Stomach (tissue), 9 donors: ENCODE results near the gene WDR73. TPM values are rescaled to one million over a fixed set of nuclear protein-coding genes. Genes with fewer than 3 reads are reported as not detected.
"Not testable (repeated sequence)": the region's sequence is repeated elsewhere in the genome, so short reads cannot be mapped to it uniquely, and the experiment has no call there.

Experiments
- DNase-seq, 2 donors: peaks; one replicate each; pipeline versions ENCODE4 v3.0.0 to v3.0.0-alpha.2; 2013 to 2019
- H3K27ac ChIP-seq, 5 donors: fragments of 200-600 bp in 4 of 5; sonication (generic) in 4 of 5; one replicate each; pipeline ENCODE4 v1.5.1; 2013 to 2019; ENCODE audit warnings: mild to moderate bottlenecking in 1 of 5, moderate library complexity in 1 of 5
- H3K27me3 ChIP-seq, 3 donors: fragments of 200-600 bp; sonication (generic); one replicate each; pipeline ENCODE4 v1.5.1; 2017 to 2019; ENCODE audit warnings: mixed run types in 1 of 3
- H3K36me3 ChIP-seq, 4 donors: fragments of 200-600 bp; sonication (generic); 1 replicate in 3 of 4; 2 replicates in 1 of 4; pipeline ENCODE4 v1.5.1; 2016 to 2019
- H3K4me1 ChIP-seq, 4 donors: fragments of 200-600 bp; sonication (generic); one replicate each; pipeline ENCODE4 v1.5.1; 2016 to 2019
- H3K4me3 ChIP-seq, 4 donors: fragments of 200-600 bp; sonication (generic) in 3 of 4; one replicate each; pipeline ENCODE4 v1.5.1; 2016 to 2019; ENCODE audit warnings: mild to moderate bottlenecking in 1 of 4
- H3K9me3 ChIP-seq, 4 donors: fragments of 200-600 bp; sonication (generic); one replicate each; pipeline ENCODE4 v1.5.1; 2016 to 2019
- EP300 ChIP-seq: sonication (generic); formaldehyde crosslinking; IDR thresholded peaks from one replicate; pipeline ENCODE4 v1.6.1; 2017; ENCODE audit warnings: antibody characterized with exemption
- POLR2A ChIP-seq, 4 donors: fragments of 450-650 bp; IDR thresholded peaks; one replicate each; pipeline ENCODE4 v1.6.1; 2016; ENCODE audit warnings: antibody characterized with exemption in 4 of 4, control low read depth in 2 of 4, mild to moderate bottlenecking in 1 of 4, moderate library complexity in 1 of 4
- POLR2AphosphoS5 ChIP-seq, 3 donors: sonication (generic); formaldehyde crosslinking; IDR thresholded peaks; one replicate each; pipeline ENCODE4 v1.6.1; 2016; ENCODE audit warnings: antibody characterized with exemption in 3 of 3
- WGBS, 5 donors: extraction: QIAGEN DNeasy Blood & Tissue Kit in 3 of 5; methylation state at CpG; one replicate each; pipeline versions ENCODE4 v1.1.5 to v1.1.7; 2013 to 2018; 5-methylcytosine and 5-hydroxymethylcytosine counted together
- intact Hi-C: fragments of 100-400 bp; cut with DNase I; formaldehyde crosslinking; loops from one replicate; pipeline ENCODE4 v1.15.1; 2023; ENCODE audit warnings: low total_unique reads
- polyA plus RNA-seq, 3 donors: library from polyadenylated mRNA; stranded (reverse); fragments of 200-250 nt; gene quantifications; one replicate each; pipeline ENCODE4 v1.2.3, GENCODE V29; 2013
- total RNA-seq, 5 donors: library from RNA; depleted of rRNA; stranded (reverse); fragments of >200 nt; gene quantifications; one replicate each; pipeline versions ENCODE4 v1.1.0 to v1.2.3, GENCODE V29; 2014 to 2016
- TF ChIP-seq, protein P1 (sequence below), 7 experiments: fragments of 450-650 bp in 4 of 7; fragments of 200-600 bp in 3 of 7; sonication (generic) in 3 of 7; IDR thresholded peaks; one replicate each; pipeline ENCODE4 v1.5.1; 2016 to 2019; ENCODE audit warnings: antibody characterized with exemption in 7 of 7, control low read depth in 2 of 7, mild to moderate bottlenecking in 1 of 7
- donor health status: healthy with polysubstance abuse.
- donor health status: Bipolar disorder and iron deficiency.
- donor health status: healthy.

WDR73 gene
- total and polyA plus RNA-seq, 8 donors, result 9.1 to 70.1 (median 21.2) TPM

DNA sequence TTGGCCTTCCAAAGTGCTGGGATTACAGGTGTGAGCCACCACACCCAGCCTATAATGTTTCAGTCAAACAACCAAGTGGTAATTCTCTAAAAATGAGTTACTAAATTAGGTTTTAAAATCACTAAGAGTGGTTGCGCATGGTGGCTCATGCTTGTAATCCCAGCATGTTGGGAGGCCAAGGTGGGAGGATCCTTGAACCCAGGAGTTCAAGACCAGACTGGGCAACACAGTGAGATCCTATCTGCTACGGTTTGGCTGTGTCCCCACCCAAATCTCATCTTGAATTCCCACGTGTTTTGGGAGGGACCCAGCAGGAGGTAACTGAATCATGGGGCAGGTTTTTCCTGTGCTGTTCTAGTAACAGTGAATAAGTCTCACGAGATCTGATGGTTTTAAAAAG, 35.8 kb upstream of the WDR73 start:
- TF ChIP-seq EP300 (no peak), POLR2AphosphoS5 (IDR thresholded peaks at IDR 0.05) (no peak), POLR2A (IDR thresholded peaks at IDR 0.05) (no peak)
- TF ChIP-seq, protein P1, sequence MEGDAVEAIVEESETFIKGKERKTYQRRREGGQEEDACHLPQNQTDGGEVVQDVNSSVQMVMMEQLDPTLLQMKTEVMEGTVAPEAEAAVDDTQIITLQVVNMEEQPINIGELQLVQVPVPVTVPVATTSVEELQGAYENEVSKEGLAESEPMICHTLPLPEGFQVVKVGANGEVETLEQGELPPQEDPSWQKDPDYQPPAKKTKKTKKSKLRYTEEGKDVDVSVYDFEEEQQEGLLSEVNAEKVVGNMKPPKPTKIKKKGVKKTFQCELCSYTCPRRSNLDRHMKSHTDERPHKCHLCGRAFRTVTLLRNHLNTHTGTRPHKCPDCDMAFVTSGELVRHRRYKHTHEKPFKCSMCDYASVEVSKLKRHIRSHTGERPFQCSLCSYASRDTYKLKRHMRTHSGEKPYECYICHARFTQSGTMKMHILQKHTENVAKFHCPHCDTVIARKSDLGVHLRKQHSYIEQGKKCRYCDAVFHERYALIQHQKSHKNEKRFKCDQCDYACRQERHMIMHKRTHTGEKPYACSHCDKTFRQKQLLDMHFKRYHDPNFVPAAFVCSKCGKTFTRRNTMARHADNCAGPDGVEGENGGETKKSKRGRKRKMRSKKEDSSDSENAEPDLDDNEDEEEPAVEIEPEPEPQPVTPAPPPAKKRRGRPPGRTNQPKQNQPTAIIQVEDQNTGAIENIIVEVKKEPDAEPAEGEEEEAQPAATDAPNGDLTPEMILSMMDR (IDR thresholded peaks at IDR 0.05), result no peak
- H3K36me3 ChIP-seq, result peaks cover 8 to 62% (median 53%) of the 10 kb centered on the region in 4 donors

DNA sequence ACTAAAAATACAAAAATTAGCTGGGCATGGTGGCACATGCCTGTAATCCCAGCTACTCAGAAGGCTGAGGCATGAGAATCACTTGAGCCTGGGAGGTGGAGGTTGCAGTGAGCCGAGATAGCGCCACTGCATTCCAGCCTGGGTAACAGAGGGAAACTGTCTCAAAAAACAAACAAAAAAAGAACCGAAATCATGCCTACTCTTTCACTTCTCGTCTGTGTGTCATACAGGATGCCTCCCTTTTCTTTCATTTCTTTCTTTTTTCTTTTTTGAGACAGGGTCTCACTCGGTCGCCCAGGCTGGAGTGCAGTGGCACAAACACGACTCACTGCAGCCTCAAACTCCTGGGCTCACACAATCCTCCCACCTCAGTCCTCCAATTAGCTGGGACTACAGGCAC, 32.4 kb upstream of the WDR73 start:
- H3K9me3 ChIP-seq, H3K4me1 ChIP-seq, H3K27ac ChIP-seq, DNase-seq, H3K27me3 ChIP-seq, intact Hi-C loops, H3K4me3 ChIP-seq: not testable (repeated sequence)
- H3K36me3 ChIP-seq, result peaks cover 8 to 88% (median 75%) of the 10 kb centered on the region in 4 donors
- WGBS, 5 donors, result 76 to 93% (median 92%) methylated on average over 7 of the region's 7 CpGs

More for the DNA sequence above, 35.8 kb upstream of the WDR73 start:
- intact Hi-C loops, result no loop called here
- H3K9me3 ChIP-seq, result no peaks in the 10 kb centered on the region
- no peak overlapping the region for H3K27ac ChIP-seq
- no peaks in the 10 kb centered on the region for H3K27me3 ChIP-seq
- no peak overlapping the region for H3K4me3 ChIP-seq
- H3K4me1 ChIP-seq, result peaks cover 0 to 6% (median 2%) of the 10 kb centered on the region in 4 donors
- no peak for DNase-seq
- 90 to 100% (median 93%) methylated on average over 3 to 4 of the region's 4 CpGs for WGBS, 5 donors

GRCh38 chr15:84685304-84685703, 31.2 kb upstream of the WDR73 start:
- peak overlapping the region in 1 of 5 donors; percentile 8 for H3K27ac ChIP-seq
- DNase-seq, result no peak
- intact Hi-C loops, result no loop called here
- TF ChIP-seq POLR2AphosphoS5 (IDR thresholded peaks at IDR 0.05) (no peak), EP300 (no peak), POLR2A (IDR thresholded peaks at IDR 0.05) (no peak)
- TF ChIP-seq, protein P1 (IDR thresholded peaks at IDR 0.05), result no peak
- 68 to 79% (median 73%) methylated on average over 5 of the region's 5 CpGs for WGBS, 5 donors
- no peaks in the 10 kb centered on the region for H3K27me3 ChIP-seq
- no peaks in the 10 kb centered on the region for H3K4me1 ChIP-seq
- H3K9me3 ChIP-seq, result no peaks in the 10 kb centered on the region
- H3K4me3 ChIP-seq, result no peak overlapping the region
- H3K36me3 ChIP-seq, result peaks cover 8 to 88% (median 75%) of the 10 kb centered on the region in 4 donors

DNA sequence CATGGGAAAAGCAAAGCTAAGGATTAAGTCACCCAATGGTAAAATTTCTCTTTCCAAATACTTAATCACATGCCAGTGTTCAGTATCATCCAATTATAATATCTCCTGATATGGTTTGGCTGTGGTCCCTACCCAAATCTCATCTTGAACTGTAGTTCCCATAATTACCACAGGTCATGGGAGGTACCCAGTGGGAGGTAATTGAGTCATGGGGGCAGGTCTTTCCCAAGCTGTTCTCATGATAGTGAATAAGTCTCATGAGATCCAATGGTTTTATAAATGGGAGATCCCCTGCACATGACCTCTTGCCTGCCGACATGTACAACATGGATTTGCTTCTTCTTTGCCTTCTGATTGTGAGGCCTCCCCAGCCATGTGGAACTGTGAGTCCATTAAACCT, 30.0 kb upstream of the WDR73 start:
- no peak for TF ChIP-seq EP300
- TF ChIP-seq, protein P1 (IDR thresholded peaks at IDR 0.05), result no peak
- TF ChIP-seq POLR2A (IDR thresholded peaks at IDR 0.05), result no peak
- no peak for TF ChIP-seq POLR2AphosphoS5 (IDR thresholded peaks at IDR 0.05)
- Histone ChIP-seq H3K4me1 (no peaks in the 10 kb centered on the region), H3K4me3 (no peak overlapping the region), H3K27me3 (no peaks in the 10 kb centered on the region), H3K36me3 (peaks cover 8 to 88% (median 77%) of the 10 kb centered on the region in 4 donors), H3K27ac (no peak overlapping the region), H3K9me3 (no peaks in the 10 kb centered on the region)
- WGBS, 5 donors, result 33 to 100% (median 67%) methylated on average over 1 of the region's 1 CpG
- intact Hi-C loops, result no loop called here
- DNase-seq, result no peak

DNA sequence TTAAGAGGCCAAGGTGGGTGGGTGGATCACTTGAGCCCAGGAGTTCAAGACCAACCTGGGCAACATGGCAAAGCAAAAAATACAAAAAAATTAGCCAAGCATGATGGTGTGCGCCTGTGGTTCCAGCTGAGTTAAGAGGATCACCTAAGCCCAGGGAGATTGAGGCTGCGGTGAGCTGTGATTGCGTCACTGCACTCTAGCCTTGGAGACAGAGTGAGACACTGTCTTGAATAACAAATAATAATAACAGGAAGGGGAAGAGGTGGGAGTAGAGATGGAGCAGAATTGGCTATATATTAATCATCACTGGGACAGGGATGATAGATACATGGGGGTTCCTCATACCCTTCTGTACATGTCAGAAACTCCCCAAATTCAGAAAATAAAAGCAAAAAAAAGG, 27.7 kb upstream of the WDR73 start:
- no peak for TF ChIP-seq POLR2A (IDR thresholded peaks at IDR 0.05)
- no peak for TF ChIP-seq EP300
- TF ChIP-seq POLR2AphosphoS5 (IDR thresholded peaks at IDR 0.05), result no peak
- TF ChIP-seq, protein P1 (IDR thresholded peaks at IDR 0.05), result no peak
- Histone ChIP-seq H3K9me3 (no peaks in the 10 kb centered on the region), H3K27ac (no peak overlapping the region), H3K27me3 (no peaks in the 10 kb centered on the region), H3K4me3 (no peak overlapping the region), H3K4me1 (no peaks in the 10 kb centered on the region), H3K36me3 (peaks cover 7 to 82% (median 76%) of the 10 kb centered on the region in 4 donors)
- DNase-seq, result no peak
- intact Hi-C loops, result no loop called here
- 91 to 95% (median 94%) methylated on average over 3 of the region's 3 CpGs for WGBS, 5 donors
